GM23338 (cell line): ENCODE measurements around the gene ETFA.

ENCODE experiments used
- EZH2 ChIP-seq: fragments of 200-600 bp; sonication (generic); IDR thresholded peaks from one replicate; pipeline ENCODE4 v1.8.0; 2017; ENCODE audit warnings: antibody characterized with exemption, mild to moderate bottlenecking, low read depth; ENCODE audit not compliant: unreplicated experiment
- JUNB ChIP-seq: IDR thresholded peaks from one replicate; pipeline ENCODE4 v1.6.1; 2016; ENCODE audit warnings: antibody characterized with exemption; ENCODE audit not compliant: unreplicated experiment
- POLR2AphosphoS5 ChIP-seq: IDR thresholded peaks from 2 replicates; pipeline ENCODE4 v1.6.1; 2016; ENCODE audit warnings: antibody characterized with exemption, low read depth
- TF ChIP-seq, protein P1 (sequence below), 2 experiments: fragments of 200-600 bp in 1 of 2; sonication (generic) in 1 of 2; conservative IDR thresholded peaks; 2 replicates each; pipeline versions ENCODE4 v1.5.1 to v1.6.1; 2016 to 2017; ENCODE audit warnings: antibody characterized with exemption in 2 of 2, low read depth in 2 of 2, mild to moderate bottlenecking in 2 of 2, moderate library complexity in 1 of 2

DNA sequence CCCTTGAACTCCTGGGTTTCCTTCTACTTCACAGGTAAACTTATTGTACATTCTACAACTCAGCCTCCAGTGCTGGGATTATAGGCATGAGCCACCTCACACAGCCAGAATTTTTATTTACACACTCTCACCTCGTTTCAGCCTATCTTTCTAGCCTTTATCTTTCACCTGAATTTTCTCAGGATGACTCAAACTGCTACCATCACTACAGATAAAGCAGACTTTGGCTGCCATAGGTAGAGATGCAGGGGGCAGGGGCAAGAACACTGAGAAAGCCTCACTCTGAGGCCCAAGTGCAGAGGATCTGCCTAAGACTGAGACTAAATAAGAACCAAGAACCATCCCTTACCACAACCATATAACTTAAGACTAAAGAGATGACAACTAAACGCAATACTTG is 59.0 kb downstream of the ETFA start:
- TF ChIP-seq, protein P1, sequence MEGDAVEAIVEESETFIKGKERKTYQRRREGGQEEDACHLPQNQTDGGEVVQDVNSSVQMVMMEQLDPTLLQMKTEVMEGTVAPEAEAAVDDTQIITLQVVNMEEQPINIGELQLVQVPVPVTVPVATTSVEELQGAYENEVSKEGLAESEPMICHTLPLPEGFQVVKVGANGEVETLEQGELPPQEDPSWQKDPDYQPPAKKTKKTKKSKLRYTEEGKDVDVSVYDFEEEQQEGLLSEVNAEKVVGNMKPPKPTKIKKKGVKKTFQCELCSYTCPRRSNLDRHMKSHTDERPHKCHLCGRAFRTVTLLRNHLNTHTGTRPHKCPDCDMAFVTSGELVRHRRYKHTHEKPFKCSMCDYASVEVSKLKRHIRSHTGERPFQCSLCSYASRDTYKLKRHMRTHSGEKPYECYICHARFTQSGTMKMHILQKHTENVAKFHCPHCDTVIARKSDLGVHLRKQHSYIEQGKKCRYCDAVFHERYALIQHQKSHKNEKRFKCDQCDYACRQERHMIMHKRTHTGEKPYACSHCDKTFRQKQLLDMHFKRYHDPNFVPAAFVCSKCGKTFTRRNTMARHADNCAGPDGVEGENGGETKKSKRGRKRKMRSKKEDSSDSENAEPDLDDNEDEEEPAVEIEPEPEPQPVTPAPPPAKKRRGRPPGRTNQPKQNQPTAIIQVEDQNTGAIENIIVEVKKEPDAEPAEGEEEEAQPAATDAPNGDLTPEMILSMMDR (conservative IDR thresholded peaks at IDR 0.05; ENCODE audit: low read depth in 2 of 2), result no peak
- TF ChIP-seq POLR2AphosphoS5 (no peak), JUNB (no peak), EZH2 (no peak)
